ENCODE data around the gene STYXL1.
A peak's percentile ranks its signal among the peaks of the same experiment; 100 is the strongest.
"Not testable (repeated sequence)": the region's sequence is repeated elsewhere in the genome, so short reads cannot be mapped to it uniquely, and the experiment has no call there.

The STYXL1 gene

GRCh38 chr7:76047811-76048667, at the start of gene STYXL1, which contains the start of gene MDH2:
TSS of gene STYXL1 (minus strand) at chr7:76048000. CDS start at chr7:76030523, 17,477 bp downstream.
TSS of gene MDH2 (plus strand) at chr7:76048106. CDS start at chr7:76048161, 55 bp downstream.
- DNase-seq (ENCODE audit: low read depth) = peak; percentile 94

- no peak for DNase-seq (ENCODE audit: low read depth)
Observed at GRCh38 chr7:76095908-76096307, 48.1 kb upstream of the STYXL1 start.

- not testable (repeated sequence) for DNase-seq (ENCODE audit: low read depth)
Observed at GRCh38 chr7:76094326-76094725, 46.5 kb upstream of the STYXL1 start.

- DNase-seq (ENCODE audit: low read depth) = not testable (repeated sequence)
Observed at GRCh38 chr7:76093531-76093930, 45.7 kb upstream of the STYXL1 start.

- DNase-seq (ENCODE audit: low read depth) = no peak
Observed at GRCh38 chr7:76091506-76091905, 43.7 kb upstream of the STYXL1 start.

- DNase-seq (ENCODE audit: low read depth) = no peak
Observed at GRCh38 chr7:76089865-76090475, 42.2 kb upstream of the STYXL1 start.

- peak; percentile 79 for DNase-seq (ENCODE audit: low read depth)
Observed at GRCh38 chr7:76087362-76087791, 39.6 kb upstream of the STYXL1 start.

- DNase-seq (ENCODE audit: low read depth) = no peak
Observed at GRCh38 chr7:76086070-76086469, 38.3 kb upstream of the STYXL1 start.

- not testable (repeated sequence) for DNase-seq (ENCODE audit: low read depth)
Observed at GRCh38 chr7:76084115-76084514, 36.3 kb upstream of the STYXL1 start.

GRCh38 chr7:76080204-76080603, 32.4 kb upstream of the STYXL1 start:
- no peak for DNase-seq (ENCODE audit: low read depth)

- no peak for DNase-seq (ENCODE audit: low read depth)
Observed at GRCh38 chr7:76077435-76077834, 29.6 kb upstream of the STYXL1 start.

GRCh38 chr7:76076995-76077394, 29.2 kb upstream of the STYXL1 start:
- DNase-seq (ENCODE audit: low read depth) = no peak

GRCh38 chr7:76074972-76075370, 27.2 kb upstream of the STYXL1 start:
- no peak for DNase-seq (ENCODE audit: low read depth)

- DNase-seq (ENCODE audit: low read depth) = no peak
Observed at GRCh38 chr7:76074306-76074971, 26.6 kb upstream of the STYXL1 start.

- no peak for DNase-seq (ENCODE audit: low read depth)
Observed at GRCh38 chr7:76073335-76073990, 25.7 kb upstream of the STYXL1 start.

GRCh38 chr7:76072243-76073148, 24.7 kb upstream of the STYXL1 start:
- DNase-seq (ENCODE audit: low read depth) = no peak

GRCh38 chr7:76071316-76072242, 23.8 kb upstream of the STYXL1 start:
- no peak for DNase-seq (ENCODE audit: low read depth)

GRCh38 chr7:76069238-76069638, 21.4 kb upstream of the STYXL1 start:
- DNase-seq (ENCODE audit: low read depth) = peak; percentile 81

GRCh38 chr7:76066716-76067503, 19.1 kb upstream of the STYXL1 start:
- DNase-seq (ENCODE audit: low read depth) = no peak

Data from stromal cell of bone marrow (primary cell).